SU-DHL-6 (cell line): ENCODE measurements around the gene NOL12.

Experiments
- CTCF ChIP-seq: fragments of 200-600 bp; sonication (generic); IDR thresholded peaks from one replicate; pipeline ENCODE4 v1.5.1; 2017; ENCODE audit warnings: antibody characterized with exemption, mild to moderate bottlenecking, low read length, moderate library complexity; ENCODE audit not compliant: insufficient read depth, poor library complexity, severe bottlenecking
- EZH2phosphoT487 ChIP-seq: fragments of 200-600 bp; sonication (generic), shearing (Covaris generic); conservative IDR thresholded peaks from 2 replicates; pipeline ENCODE4 v1.6.1; 2018; ENCODE audit warnings: mild to moderate bottlenecking, antibody characterized with exemption, low read length, moderate library complexity, mixed read lengths

- TF ChIP-seq CTCF (no peak), EZH2phosphoT487 (no peak)
Measured at GRCh38 chr22:37638391-37639069, 47.6 kb upstream of the NOL12 start.
